Measurements from ENCODE around the gene MANEAL.

GRCh38 chr1:37824001-37824400, 30.4 kb downstream of the MANEAL start:
- TF ChIP-seq CTCF (conservative IDR thresholded peaks at IDR 0.05; ENCODE audit: low read depth, low read length) = no peak
- TF ChIP-seq BHLHE40 (IDR thresholded peaks at IDR 0.05; ENCODE audit: low read depth, low read length) = no peak
- TF ChIP-seq RFX5 (IDR thresholded peaks at IDR 0.05; ENCODE audit: low read depth, low read length) = no peak
